GM18858 (cell line): Measurements from ENCODE around the gene ZNF26.

Experiments used
- ATAC-seq: cut with Tn5 transposase; IDR thresholded peaks from one replicate; pipeline ENCODE4 v1.9.1; 2021; ENCODE audit not compliant: unreplicated experiment

ZNF26 gene

GRCh38 chr12:133058203-133059113 is 72.3 kb downstream of the ZNF26 start:
- ATAC-seq, result no peak

DNA sequence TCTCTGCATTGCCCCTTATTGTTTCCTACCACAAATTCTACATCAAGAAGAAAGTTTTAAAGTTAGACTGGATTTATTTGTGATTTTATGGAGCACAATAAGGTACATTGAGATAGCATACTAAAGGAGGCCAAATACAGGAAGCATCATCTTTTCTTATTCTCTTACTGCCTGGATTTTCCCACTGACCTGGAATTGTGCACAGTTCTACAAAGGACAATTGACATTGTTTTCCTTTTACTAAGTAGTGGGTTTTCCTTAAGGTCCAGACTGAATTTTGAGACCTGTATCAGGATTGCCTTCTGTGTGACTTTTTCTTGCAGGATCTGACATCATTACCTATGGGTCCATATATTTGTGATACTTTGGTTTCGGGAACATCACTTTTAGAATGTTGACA is 75.8 kb downstream of the ZNF26 start:
- ATAC-seq, result no peak

DNA sequence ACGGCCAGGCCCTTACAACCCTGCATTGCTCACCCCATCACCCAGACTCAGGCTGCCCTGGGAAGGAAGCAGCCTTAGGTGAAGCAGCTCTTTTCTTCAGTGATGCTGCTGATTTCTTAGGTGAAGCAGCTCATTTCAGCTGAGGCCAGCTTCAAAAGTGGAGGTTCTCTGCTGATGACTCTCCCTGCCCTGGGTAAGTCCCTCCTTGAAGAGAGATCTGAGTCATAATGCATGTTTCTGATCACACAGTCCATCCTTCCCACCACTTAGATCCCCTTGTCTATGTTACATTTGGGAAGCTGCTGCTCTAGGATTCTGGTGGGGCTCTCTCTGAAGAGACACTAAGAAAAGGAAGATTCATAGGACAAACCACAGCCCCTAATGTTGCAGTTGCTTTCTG is 77.4 kb downstream of the ZNF26 start:
- no peak for ATAC-seq

DNA sequence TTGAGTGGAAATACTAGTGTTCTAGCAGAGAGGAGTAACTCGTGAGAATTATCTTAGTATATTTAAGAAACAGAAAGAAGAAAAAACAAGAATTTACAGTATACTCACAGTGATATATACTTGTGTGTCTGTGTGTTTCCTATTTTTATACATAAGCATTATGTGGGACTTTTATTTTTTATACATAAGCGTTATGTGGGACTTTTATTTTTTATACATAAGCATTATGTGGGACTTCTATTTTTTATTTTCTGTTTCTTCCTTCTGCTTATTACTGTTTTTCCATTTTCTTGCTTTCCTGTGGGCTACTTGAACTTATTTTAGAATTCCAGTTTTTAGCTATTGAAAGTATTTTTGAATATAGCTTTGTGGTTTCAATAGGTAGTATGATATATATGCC is 87.7 kb downstream of the ZNF26 start:
- no peak for ATAC-seq
